Skin epidermis (tissue), 12 donors: ENCODE data around the gene MED8.
A peak's percentile ranks its signal among the peaks of the same experiment; 100 is the strongest.
"Not testable (repeated sequence)": the region's sequence is repeated elsewhere in the genome, so short reads cannot be mapped to it uniquely, and the experiment has no call there.

ENCODE experiments used
- H3K27ac ChIP-seq, 21 experiments: fragments of 200-600 bp; sonication (generic) in 11 of 21; one replicate each; pipeline ENCODE4 v1.5.0; 2020; ENCODE audit warnings: mild to moderate bottlenecking in 3 of 21, inconsistent platforms in 2 of 21, moderate library complexity in 2 of 21
- H3K4me3 ChIP-seq, 7 experiments: fragments of 200-600 bp; sonication (generic) in 2 of 7; one replicate each; pipeline ENCODE4 v1.5.0; 2020; ENCODE audit warnings: inconsistent platforms in 2 of 7, mild to moderate bottlenecking in 2 of 7, moderate library complexity in 1 of 7

The MED8 gene

DNA sequence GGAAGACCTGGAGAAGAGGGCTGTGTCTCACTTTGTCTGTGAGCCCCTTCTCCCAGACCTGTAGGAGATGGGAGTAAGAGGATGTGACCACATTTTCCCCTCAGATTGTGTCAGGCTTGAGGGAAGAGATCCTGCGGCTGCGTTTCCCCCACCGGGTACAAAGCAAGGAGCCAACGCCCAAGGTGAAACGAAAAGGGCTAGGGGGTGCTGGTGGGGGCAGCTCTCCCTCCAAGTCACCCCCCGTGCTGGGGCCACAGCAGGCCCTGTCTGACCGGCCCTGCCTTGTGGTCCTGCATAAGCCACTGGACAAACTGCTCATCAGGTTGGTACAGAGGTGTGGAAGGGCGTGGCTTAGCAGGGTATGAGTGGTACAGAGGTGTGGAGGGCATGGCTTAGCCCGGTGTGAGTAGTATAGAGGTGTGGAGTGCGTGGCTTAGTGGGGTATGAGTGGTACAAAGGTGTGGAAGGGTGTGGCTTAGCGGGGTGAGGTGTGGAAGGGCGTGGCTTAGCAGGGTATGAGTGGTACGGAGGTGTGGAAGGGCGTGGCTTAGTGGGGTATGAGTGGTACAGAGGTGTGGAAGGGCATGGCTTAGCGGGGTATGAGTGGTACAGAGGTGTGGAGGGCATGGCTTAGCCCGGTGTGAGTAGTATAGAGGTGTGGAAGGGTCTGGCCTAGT lies 33.5 kb upstream of the MED8 start:
- Histone ChIP-seq H3K27ac (peak overlapping the region in 3 of 21 experiments; percentile 19 to 53 (median 38)), H3K4me3 (no peak overlapping the region)

DNA sequence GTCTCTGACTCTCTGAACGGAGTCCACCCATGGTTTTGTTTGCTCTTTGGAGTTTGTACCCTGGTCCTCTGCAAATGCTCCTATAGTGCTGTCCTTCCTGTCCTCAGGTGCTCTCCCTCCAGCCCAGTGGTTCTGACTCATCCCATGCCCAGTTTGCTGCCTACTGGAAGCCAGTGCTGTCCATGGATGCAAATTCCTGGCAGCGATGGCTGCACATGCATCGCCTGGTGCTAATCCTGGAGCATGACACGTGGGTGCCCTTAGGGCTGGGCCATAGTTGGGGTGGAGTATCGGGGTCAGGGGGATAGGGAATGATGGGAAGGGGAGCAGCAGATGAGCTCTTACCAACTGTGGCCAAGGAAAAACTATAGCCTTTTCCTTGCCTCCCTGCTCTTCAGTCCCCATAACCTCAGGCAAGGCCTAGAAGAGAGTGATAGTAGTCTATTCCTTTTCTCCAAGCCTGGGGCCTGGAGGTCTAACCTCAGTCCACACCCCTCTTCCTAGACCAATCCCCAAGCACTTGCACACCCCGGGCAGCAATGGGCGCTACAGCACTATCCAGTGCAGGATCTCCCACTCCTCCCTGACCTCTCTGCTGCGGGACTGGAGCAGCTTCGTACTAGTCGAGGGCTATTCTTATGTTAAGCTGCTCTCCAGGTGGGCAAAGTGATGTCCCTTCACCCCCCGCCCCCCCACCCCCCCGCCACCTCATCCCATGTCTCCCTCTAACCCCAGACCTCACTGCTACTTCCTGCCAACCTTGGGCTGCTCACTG lies 32.6 kb upstream of the MED8 start:
- Histone ChIP-seq H3K4me3 (no peak overlapping the region), H3K27ac (no peak overlapping the region)

DNA sequence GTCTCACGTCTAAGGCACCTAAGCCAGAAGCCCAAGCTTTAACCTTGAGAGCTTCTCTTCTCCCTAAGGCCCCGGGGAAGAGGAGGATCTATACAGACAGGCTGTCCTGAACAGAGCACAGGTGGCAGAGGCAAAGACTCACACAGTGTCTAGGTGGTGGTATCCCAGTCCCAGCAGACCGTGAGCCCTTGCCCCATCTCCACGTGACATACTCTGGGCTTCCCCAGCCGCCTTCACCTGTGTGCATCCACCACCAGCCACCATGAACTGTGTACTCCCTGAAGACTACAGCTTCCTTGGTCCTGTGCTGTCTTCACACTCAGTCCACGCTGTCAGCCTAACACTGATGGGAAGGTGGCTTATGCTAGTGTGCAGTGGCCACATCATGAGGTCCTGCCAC lies 31.8 kb upstream of the MED8 start:
- Histone ChIP-seq H3K27ac (no peak overlapping the region), H3K4me3 (no peak overlapping the region)

DNA sequence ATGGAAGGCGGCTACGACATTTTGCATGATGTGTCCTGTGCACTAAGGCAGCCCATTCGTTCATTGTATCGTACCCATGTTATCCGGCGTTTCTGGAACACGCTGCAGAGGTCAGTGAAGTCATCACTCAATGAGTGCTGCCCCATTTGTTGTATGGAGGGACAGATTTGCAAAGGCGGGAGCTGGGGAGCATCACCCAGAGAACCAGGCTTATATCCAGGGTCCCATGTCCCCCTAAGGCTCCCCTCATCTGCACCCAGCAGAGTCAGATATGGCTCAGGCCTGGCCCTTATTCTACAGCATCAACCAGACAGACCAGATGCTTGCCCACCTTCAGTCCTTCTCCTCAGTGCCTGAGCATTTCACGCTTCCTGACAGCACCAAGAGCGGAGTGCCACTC lies 31.3 kb upstream of the MED8 start:
- Histone ChIP-seq H3K4me3 (no peak overlapping the region), H3K27ac (no peak overlapping the region)

DNA sequence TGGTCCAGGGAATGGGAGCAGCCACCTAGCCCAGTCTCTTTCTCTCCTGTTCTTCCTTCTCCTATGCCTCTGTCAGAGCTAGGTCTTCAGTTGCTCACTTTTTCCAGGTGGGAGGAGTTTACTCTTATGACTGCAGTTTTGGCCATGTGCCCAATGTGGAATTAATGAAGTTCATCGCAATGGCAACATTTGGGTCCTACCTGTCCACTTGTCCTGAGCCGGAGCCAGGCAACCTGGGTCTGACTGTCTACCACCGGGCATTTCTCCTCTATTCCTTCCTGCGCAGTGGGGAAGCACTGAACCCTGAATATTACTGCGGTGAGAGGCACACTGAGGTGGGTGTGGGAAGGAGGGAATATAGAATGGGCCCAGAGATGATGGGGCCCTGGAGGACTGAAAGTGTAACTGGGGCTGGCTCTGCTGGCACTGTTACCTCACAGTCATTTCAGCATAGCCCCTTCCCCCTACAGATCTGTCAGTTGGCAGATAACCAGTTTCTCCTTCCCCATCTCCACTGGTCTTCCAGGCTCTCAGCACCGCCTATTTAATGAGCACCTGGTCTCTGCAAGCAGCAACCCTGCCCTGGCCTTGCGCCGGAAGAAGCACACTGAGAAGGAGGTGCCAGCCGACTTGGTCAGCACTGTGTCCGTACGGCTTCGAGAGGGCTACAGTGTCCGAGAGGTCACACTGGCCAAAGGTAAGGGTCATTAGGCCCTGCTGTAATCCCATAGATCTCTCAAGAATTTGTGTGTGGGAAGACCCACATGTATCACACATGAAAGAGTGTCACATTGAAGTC lies 30.2 kb upstream of the MED8 start:
- Histone ChIP-seq H3K27ac (no peak overlapping the region), H3K4me3 (no peak overlapping the region)

DNA sequence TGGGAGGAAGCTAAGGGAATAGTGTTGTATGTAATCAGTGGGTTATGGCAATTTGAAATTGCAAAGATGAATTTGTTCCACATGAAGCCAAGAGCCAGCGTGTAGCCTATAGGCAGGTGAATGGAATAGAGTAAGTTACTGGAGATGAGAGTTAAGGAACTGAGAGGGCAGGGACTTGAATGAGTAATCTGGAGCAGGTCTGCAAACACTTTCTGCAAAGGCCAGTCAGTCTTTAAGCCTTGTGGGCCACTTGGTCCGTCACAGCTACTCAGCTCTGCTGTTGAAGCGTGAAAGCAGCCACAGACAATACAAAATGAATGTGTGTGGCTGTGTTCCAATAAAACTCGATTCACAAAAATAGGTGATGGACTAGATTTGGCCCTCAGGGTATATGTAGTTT lies 29.3 kb upstream of the MED8 start:
- Histone ChIP-seq H3K27ac (no peak overlapping the region), H3K4me3 (no peak overlapping the region)

DNA sequence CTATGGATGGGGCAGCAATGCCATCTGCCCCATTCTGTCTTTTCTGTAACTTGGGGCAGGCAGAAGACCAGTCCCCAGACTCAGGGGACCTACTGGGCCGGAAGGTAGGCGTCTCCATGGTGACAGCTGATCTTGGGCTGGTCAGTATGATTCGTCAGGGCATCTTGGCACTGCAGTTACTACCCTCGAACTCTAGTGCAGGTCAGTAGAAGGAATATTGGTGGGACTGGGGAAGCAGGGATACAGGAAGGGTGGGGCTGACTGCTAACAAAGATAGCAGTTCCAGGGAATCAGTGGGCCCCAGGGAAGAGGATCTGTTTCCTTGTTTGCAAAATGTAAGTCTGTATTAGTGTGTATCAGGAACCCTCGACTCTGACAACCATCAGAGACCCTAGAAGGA lies 26.3 kb upstream of the MED8 start:
- H3K4me3 ChIP-seq = no peak overlapping the region
- no peak overlapping the region for H3K27ac ChIP-seq

DNA sequence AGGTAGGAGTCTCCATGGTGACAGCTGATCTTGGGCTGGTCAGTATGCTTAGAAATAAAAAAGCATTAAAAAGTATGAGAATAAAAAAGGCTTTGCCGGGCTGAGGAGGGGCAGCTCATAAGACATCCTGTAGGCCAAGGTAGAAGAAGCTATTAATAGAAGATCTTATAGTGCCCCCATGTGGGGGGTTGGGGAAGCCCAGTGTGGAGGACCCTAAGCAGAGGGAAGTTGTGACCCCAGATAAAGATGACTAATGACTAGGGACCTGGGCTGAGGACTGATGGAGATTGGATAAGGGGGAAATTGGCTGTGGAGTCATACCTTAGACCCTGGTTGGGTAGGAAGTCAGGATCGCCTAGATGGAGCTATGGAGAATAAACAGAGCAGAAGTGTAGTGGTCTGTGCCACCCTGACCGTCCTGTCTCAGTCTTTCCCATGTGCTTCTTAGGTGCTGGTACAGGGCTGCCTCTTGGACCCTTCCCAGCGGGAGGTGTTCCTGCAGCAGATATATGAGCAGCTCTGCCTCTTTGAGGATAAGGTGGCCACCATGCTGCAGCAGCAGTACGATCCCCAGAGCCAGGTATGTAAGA lies 25.1 kb upstream of the MED8 start:
- H3K27ac ChIP-seq = peak overlapping the region in 1 of 21 experiments; percentile 4
- no peak overlapping the region for H3K4me3 ChIP-seq

DNA sequence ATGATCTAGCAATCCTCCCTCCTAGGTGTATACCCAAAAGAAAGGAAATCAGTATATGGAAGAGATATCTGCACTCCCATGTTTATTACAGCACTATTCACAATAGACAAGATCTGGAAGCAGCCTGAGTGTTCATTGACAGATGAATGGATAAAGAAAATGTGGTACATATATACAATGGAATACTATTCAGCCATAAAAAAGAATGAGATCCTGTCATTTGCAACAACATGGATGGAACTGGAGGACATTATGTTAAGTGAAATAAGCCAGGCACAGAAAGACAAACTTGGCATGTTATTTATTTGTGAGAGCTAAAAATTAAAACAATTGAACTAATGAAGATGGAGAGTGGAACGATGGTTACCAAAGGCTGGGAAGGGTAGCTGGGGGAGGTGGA lies 23.8 kb upstream of the MED8 start:
- not testable (repeated sequence) for H3K27ac ChIP-seq

DNA sequence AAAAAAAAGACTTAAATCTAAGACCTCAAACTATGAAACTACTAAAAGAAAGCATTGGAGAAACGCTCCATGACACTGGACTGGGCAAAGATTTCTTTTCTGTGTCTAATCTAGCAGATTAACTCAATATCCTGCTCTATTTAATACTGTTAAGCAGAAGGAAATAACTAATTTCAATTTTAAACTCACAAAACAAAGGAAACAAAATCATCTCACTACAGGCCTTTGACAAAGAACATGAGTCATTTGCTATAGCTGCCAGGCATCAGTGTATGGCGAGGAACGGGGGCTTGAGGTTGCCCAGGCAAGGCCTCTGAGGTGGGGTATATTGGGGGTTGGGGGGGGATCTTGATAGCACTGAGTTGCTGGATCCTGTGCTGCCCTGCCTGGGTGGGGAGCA lies 21.0 kb upstream of the MED8 start:
- H3K27ac ChIP-seq = no peak overlapping the region
- H3K4me3 ChIP-seq = no peak overlapping the region

More for the DNA sequence above, 23.8 kb upstream of the MED8 start:
- not testable (repeated sequence) for H3K4me3 ChIP-seq

DNA sequence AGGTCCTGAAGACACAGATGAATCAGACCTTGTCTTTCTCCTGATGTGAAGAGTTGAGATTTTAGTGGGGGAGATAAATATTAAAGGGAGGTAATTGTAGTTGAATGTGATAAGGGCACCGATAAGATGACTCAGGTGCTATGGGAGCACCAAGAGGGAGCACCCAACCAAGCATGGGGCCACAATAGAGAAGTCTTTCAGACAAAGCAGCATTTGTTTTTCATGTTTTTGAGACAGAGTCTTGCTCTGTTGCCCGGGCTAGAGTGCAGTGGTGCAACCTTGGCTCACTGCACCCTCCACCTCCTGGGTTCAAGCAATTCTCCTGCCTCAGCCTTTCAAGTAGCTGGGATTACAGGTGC lies 16.3 kb upstream of the MED8 start:
- Histone ChIP-seq H3K27ac (no peak overlapping the region), H3K4me3 (no peak overlapping the region)

DNA sequence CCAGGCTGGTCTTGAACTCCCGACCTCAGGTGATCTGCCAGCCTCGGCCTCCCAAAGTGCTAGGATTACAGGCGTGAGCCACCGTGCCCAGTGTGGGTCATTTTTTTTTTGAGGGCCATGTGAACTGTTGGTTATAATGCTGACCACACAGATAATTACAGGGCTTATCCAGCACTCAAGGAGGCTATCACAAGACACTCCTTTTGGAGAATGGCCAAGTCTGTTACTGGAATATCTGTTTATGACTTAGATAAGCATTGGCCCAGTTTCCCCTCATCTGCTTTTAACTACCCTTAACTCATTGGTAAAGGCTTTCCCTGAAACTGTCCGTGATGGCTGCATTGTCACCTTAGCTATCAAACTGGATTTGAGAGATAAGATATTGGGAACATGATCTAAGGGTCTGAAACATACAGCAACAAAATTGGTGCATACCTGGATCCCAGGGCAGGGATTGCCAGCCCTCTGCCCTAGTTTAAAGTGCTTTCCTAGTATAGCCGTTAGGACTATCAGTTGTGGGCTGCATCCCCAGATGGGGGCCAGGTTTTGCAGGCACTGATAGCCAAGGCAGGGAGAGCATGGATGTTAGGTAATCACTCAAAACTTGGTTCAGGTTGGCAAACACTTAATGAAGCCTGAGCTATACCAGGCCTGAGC lies 15.7 kb upstream of the MED8 start:
- Histone ChIP-seq H3K27ac (no peak overlapping the region), H3K4me3 (no peak overlapping the region)

DNA sequence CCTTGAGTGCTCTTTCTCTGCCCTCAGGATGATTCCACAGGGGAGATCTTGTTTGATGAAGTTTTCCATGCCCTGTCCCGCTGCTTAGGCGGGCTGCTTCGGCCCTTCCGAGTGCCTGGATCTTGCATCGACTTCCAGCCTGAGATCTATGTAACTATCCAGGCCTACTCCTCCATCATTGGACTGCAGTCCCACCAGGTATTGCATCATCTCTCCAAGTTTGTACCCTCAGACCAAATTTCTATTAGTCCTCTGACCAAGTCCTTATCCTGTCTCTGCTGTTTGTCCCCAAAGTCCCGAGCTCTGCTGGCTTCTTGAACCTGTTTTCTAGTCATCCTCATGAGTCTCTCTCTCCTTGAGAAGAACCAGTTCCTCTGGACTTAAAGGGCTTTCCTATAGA lies 14.8 kb upstream of the MED8 start:
- Histone ChIP-seq H3K27ac (no peak overlapping the region), H3K4me3 (no peak overlapping the region)

DNA sequence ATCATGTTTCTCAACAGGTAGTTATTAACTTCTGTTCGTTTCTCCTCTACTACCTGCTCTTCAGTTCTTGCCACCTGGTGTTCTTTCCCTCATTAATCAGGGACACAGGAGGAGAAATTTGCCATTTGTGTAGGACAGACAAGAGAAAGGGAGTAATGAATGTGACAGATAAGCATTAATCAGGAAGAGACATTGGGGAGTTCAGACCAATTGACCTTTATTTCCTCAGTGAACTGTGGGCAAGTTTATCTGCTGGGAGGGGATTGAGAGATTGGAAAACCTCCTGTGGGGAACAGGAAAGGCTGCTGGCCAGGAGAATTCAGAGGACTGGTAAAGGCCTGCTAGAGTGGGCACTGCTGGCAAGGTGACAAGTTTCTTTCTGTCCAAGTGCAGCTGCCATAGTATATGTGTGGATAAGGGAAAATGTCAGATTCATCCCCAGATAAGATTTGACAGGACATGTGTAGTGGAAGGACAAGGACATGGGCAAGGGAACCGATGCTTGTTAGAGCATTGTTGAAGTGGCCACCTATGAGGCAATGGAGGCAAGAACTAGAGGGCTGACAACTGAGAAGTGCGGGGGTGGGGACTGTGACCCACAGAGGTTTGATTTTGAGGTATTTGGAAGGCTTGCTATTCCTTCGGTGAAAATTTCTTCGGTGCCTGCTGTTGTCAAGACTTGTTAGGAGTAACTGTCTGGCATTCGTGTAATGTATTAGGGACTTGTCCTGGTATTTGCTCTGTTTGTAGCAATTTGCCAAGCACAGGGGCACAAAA lies 12.7 kb upstream of the MED8 start:
- H3K4me3 ChIP-seq = no peak overlapping the region
- no peak overlapping the region for H3K27ac ChIP-seq

DNA sequence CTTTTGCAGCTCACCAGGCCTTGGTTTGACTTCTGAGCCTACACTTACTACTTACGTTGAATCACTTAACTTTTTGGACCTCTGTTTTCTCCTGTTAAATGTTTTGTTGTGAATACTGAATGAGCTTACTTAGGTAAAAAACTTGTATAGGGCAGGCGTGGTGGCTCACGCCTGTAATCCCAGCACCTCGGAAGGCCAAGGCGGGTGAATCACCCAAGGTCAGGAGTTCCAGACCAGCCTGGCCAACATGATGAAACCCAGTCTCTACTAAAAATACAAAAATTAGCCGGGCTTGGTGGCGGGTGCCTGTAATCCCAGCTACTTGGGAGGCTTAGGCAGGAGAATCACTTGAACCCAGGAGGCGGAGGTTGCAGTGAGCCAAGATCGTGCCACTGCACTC lies 10.8 kb upstream of the MED8 start:
- H3K4me3 ChIP-seq = not testable (repeated sequence)

DNA sequence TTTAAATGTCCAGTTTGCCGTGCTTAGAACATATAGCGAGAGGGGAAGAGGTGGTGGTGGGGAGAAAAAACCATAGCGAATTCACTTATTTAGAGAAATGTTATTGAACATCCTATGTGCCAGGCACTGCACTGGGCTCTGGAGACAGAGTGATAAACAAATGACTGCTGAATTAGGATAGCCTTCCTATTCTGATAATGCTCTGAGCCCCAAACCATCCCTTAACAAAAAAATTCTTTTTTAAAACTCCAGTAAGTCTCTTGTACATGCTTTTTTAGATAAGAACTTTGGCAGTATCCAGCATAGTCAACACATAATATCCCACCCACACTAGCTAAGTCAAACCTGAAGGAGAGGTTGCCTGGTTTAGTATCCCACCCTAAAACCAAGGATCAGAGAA lies 8.6 kb upstream of the MED8 start:
- H3K4me3 ChIP-seq = no peak overlapping the region
- no peak overlapping the region for H3K27ac ChIP-seq

More for the DNA sequence above, 10.8 kb upstream of the MED8 start:
- not testable (repeated sequence) for H3K27ac ChIP-seq

DNA sequence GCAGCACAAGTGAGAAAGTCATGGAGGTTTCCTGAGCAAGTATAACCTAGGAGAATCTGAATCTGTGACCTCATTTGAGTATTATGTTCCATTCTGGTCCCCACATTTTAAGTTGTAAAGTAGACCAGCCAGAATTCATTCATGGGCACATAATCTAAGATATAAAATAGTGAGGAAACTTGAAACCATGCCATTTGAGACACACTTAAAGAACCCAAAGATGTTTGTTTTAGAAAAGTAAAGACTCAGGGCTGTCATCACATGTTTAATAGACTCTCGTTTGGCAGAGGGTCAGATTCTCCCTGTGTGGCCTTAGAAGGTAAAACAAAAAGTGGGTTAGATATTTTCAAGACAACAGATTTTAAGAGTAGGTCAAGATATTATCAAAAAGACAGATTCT lies 6.5 kb upstream of the MED8 start:
- no peak overlapping the region for H3K27ac ChIP-seq

DNA sequence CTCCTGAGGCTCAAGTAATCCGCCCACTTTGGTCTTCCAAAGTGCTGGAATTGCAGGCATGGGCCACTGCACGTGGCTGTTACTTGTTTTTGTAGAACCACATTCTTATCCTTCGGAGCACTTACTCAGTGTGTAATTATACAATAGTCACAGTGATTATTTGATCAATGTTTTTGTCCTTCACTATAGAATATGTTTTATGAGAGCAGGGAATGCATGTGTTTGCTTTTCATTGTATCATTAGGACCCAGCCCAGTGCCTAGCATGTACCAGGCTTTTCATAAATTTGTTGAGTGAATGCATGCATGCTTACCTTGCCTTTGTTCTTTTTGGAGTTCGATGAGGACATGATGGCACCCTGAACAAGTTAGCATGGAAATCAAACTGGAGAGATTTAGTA lies 5.9 kb upstream of the MED8 start:
- no peak overlapping the region for H3K4me3 ChIP-seq
- no peak overlapping the region for H3K27ac ChIP-seq

More for the DNA sequence above, 6.5 kb upstream of the MED8 start:
- H3K4me3 ChIP-seq = no peak overlapping the region

DNA sequence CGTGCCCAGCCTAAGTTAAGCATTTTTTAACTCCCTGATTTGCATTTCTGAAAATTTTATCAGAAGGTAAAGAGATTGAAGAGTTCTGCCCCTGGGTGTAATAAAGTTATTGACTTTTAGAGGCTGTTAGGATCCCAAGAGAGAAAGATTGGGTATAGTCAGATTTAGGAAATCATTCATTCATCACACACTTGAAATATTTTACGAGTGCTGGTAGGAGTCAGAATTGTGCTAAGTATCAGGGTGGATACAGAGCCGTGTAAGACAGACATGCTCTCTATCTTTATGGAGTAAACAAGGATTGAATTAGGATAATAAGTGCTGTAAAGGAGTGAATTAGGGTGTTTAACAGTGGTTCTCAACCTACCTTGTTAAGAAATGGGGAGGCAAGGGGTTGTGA lies 3.1 kb upstream of the MED8 start:
- Histone ChIP-seq H3K27ac (no peak overlapping the region), H3K4me3 (no peak overlapping the region)
